GM10266 (cell line): Measurements from ENCODE around the gene ZNF573.
"Not testable (repeated sequence)": the region's sequence is repeated elsewhere in the genome, so short reads cannot be mapped to it uniquely, and the experiment has no call there.

Experiments
- DNase-seq: peaks from one replicate; pipeline ENCODE4 v3.0.0; 2012; ENCODE audit errors: extremely low spot score
- CTCF ChIP-seq: IDR thresholded peaks from 2 replicates; pipeline ENCODE4 v1.5.1; 2012; ENCODE audit warnings: mild to moderate bottlenecking, low read depth; ENCODE audit not compliant: control insufficient read depth, insufficient read depth; ENCODE audit errors: missing control alignments

The ZNF573 gene

GRCh38 chr19:37779127-37780005, at the start of gene ZNF573:
Gene ZNF573 (minus strand): TSS chr19:37779586. CDS start chr19:37773729, 5,857 bp downstream.
- TF ChIP-seq CTCF = no peak
- peak; percentile 85 for DNase-seq

GRCh38 chr19:37817180-37817981, 38.0 kb upstream of the ZNF573 start:
- no peak for TF ChIP-seq CTCF
- no peak for DNase-seq

- DNase-seq = not testable (repeated sequence)
These were observed 36.2 kb upstream of the ZNF573 start for GRCh38 chr19:37815611-37816010.

GRCh38 chr19:37813340-37813739, 34.0 kb upstream of the ZNF573 start:
- no peak for DNase-seq
- no peak for TF ChIP-seq CTCF

DNA sequence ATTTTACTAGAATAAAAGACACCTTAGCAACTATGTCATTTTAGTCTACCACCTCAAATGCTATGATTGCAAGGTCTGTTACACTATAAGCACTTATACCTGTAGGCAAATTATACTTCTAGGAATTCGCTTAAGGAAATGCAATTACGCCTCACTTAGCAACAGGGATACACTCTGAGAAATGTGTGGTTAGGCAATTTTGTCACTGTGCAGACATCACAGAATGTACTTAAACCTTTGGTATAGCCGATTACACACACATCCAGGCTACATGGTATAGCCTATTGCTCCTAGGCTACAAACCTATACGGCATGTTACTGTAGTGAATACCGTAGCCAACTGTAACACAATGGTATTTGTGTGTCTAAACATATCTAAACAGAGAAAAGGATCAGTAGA, 30.0 kb upstream of the ZNF573 start:
- no peak for DNase-seq
- no peak for TF ChIP-seq CTCF

GRCh38 chr19:37803249-37803840, 24.0 kb upstream of the ZNF573 start:
- no peak for DNase-seq
- no peak for TF ChIP-seq CTCF

DNA sequence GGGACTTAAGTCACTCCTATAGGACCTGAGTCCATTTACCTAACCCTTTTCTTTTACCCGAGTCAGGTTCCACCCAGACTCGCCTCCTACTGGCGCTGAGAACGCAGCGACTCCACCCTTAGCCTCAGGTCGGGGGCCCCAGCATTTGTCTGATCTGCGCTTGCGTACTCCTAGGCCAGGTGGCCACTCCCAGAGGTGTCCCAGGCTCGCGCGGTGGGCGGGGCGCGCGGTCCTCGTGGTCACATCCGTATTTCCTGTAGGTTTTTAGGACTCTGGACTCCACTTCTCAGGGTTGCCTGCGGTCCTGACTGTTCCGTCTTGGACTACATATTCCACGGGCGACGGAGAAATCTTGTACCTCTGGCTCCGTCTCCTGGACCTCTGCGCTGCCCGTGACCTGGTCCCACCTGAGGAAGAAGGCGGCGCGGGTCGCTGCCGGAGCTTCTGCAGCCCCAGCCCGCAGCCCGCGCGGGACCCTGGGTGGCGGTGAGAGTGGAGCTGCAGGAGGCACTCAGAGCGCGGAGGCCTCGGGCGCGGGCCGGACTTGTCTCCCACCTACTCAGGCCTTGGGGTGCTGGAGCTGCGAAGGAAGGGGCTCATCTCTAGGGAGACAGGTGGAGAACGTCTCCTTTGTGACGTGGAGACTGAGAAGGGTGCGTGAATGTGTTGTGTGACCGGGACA, 11.0 kb upstream of the ZNF573 start:
- TF ChIP-seq CTCF = no peak
- DNase-seq = no peak
